Activated T-cell treated with anti-CD3 and anti-CD28 coated beads, Interleukin-2, amount 50 U/mL, for 72 hours (primary cell): ENCODE measurements around the gene CRYZL1. TPM values are rescaled to one million over a fixed set of nuclear protein-coding genes. Genes with fewer than 3 reads are reported as not detected.

Experiments
- ATAC-seq, 2 donors: fragments of 150-1000 bp; cut with Tn5 transposase; replicated peaks in 1 of 2; 2 replicates each; pipeline ENCODE4 v1.10.0; 2021; ENCODE audit warnings: moderate library complexity in 2 of 2, mild to moderate bottlenecking in 1 of 2
- DNase-seq, 2 donors: peaks; one replicate each; pipeline ENCODE4 v3.0.0; 2021 to 2022; ENCODE audit warnings: mixed read lengths in 1 of 2
- H3K27ac Mint-ChIP-seq: one replicate; pipeline ENCODE4 v1.8.0; 2022; ENCODE audit warnings: mild to moderate bottlenecking, moderate library complexity, mixed read lengths
- H3K27me3 Mint-ChIP-seq: one replicate; pipeline ENCODE4 v1.8.0; 2022; ENCODE audit warnings: low read depth, mixed read lengths
- H3K36me3 Mint-ChIP-seq, 2 donors: one replicate each; pipeline ENCODE4 v1.8.0; 2022; ENCODE audit warnings: mixed read lengths in 2 of 2, mild to moderate bottlenecking in 1 of 2; ENCODE audit not compliant: insufficient read depth in 2 of 2
- H3K4me1 Mint-ChIP-seq: one replicate; pipeline ENCODE4 v1.8.0; 2022; ENCODE audit warnings: low read depth, mixed read lengths
- H3K4me3 Mint-ChIP-seq, 2 donors: one replicate each; pipeline ENCODE4 v1.8.0; 2022; ENCODE audit warnings: mild to moderate bottlenecking in 2 of 2, mixed read lengths in 2 of 2, moderate library complexity in 2 of 2
- H3K9me3 Mint-ChIP-seq, 2 donors: one replicate each; pipeline ENCODE4 v1.8.0; 2022; ENCODE audit warnings: mixed read lengths in 2 of 2
- total RNA-seq, 2 donors: library from RNA; stranded (reverse); gene quantifications; one replicate each; pipeline ENCODE4 v1.2.3, GENCODE V29; 2022

CRYZL1 gene
- total RNA-seq, 2 donors from 2014 or later, result 42.0 to 46.4 TPM

DNA sequence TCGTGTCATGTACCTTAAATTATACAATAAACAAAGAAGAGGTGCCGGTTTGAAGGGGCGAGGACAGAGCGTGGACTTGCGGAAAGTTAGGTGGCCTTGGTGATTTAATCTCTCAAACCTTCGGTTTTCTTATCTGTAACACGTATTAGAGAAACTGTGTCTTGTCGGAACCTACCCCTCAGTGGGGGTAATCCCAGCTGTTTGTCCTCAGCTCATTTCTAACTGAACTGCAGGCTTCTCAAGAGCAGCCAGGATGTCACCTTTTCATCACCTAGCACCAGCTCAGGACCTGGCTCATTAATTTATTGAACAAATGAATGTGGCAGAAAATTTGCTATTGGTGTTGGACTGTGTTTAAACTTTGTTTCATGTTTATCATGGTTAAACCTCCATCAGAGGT, 31.9 kb upstream of the CRYZL1 start:
- DNase-seq (no peak), ATAC-seq (no peak)
- H3K9me3 Mint-ChIP-seq, result no peaks in the 10 kb centered on the region
- no peaks in the 10 kb centered on the region for H3K27me3 Mint-ChIP-seq
- H3K4me3 Mint-ChIP-seq, result no peak overlapping the region
- no peaks in the 10 kb centered on the region for H3K36me3 Mint-ChIP-seq
- H3K4me1 Mint-ChIP-seq, result peaks cover 6% of the 10 kb centered on the region
- no peak overlapping the region for H3K27ac Mint-ChIP-seq

DNA sequence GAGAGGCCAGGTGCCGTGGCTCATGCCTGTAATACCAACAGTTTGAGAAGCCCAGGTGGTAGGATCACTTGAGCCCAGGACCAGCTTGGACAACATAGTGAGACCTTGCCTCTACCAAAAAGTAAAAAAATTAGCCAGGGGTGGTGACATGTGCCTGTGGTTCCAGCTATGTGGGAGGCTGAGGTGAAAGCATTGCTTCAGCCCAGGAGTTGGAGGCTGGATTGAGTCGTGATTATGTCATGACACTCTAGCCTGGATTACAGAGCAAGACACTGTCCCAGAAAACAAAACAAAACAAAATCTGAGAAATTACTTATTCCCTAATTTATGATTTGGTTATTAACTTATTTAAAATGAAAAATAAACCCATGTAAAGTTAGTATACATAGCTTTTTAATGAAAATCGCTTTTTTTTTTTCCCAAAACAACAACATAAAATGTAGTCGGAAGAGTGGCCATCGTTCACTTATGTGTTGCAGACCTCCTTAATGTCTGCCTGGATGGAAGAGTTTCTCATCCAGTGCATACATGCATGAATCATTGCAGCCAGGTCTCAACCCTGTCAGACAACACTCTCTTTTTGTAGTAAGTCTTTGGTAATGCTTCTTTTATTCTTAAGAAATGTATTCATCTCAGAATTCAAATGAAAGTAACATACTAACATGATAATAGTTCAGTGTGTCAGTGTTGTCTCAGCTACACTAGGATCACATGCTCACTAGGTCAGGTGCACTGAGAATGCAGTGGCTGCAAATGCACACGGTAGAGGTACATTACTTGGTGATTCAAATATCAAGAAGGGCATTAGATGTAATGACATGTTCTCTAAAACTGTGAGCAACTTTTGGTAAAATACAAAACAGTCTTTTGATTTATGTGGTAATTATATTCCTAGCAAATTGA, 28.8 kb upstream of the CRYZL1 start:
- Mint-ChIP-seq H3K36me3 (no peaks in the 10 kb centered on the region), H3K4me1 (peaks cover 6% of the 10 kb centered on the region), H3K4me3 (no peak overlapping the region), H3K27me3 (no peaks in the 10 kb centered on the region), H3K9me3 (no peaks in the 10 kb centered on the region), H3K27ac (no peak overlapping the region)
- no peak for ATAC-seq
- no peak for DNase-seq

DNA sequence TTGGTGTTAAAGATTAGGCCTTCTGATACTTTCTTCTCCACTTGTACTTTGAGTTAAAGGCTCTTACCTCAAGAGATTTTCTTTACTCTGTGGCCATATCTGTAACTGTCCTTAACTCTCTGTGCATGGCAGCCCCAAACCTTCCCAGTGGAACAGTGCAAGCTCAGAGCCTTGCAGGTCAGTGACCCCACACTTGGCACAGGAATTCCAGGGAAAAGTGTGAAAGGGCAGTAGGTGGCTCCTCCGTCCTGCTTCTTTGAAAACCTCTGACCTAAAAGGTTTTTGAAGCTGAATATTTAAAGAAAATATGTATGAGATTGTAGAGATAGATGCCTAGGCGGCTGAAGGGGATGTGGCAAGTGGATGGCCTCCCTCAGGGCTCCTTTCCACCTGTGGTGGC, 27.1 kb upstream of the CRYZL1 start:
- no peak overlapping the region for H3K4me3 Mint-ChIP-seq
- H3K36me3 Mint-ChIP-seq, result no peaks in the 10 kb centered on the region
- H3K9me3 Mint-ChIP-seq, result no peaks in the 10 kb centered on the region
- no peak for DNase-seq
- H3K4me1 Mint-ChIP-seq, result peaks cover 6% of the 10 kb centered on the region
- no peak for ATAC-seq
- no peak overlapping the region for H3K27ac Mint-ChIP-seq
- H3K27me3 Mint-ChIP-seq, result no peaks in the 10 kb centered on the region

GRCh38 chr21:33668180-33668579, 26.6 kb upstream of the CRYZL1 start:
- Mint-ChIP-seq H3K4me1 (peaks cover 6% of the 10 kb centered on the region), H3K4me3 (no peak overlapping the region), H3K27me3 (no peaks in the 10 kb centered on the region), H3K9me3 (no peaks in the 10 kb centered on the region), H3K27ac (no peak overlapping the region), H3K36me3 (no peaks in the 10 kb centered on the region)
- ATAC-seq (no peak), DNase-seq (no peak)

GRCh38 chr21:33667636-33668035, 26.1 kb upstream of the CRYZL1 start:
- no peak overlapping the region for H3K27ac Mint-ChIP-seq
- no peak for ATAC-seq
- H3K36me3 Mint-ChIP-seq, result no peaks in the 10 kb centered on the region

GRCh38 chr21:33666153-33666552, 24.6 kb upstream of the CRYZL1 start:
- ATAC-seq, result no peak

More at GRCh38 chr21:33667636-33668035, 26.1 kb upstream of the CRYZL1 start:
- H3K4me3 Mint-ChIP-seq, result no peak overlapping the region
- H3K27me3 Mint-ChIP-seq, result no peaks in the 10 kb centered on the region
- DNase-seq, result no peak
- H3K9me3 Mint-ChIP-seq, result no peaks in the 10 kb centered on the region
- peaks cover 6% of the 10 kb centered on the region for H3K4me1 Mint-ChIP-seq

GRCh38 chr21:33664135-33664534, 22.6 kb upstream of the CRYZL1 start:
- ATAC-seq (no peak), DNase-seq (no peak)
- H3K27ac Mint-ChIP-seq, result no peak overlapping the region
- no peaks in the 10 kb centered on the region for H3K36me3 Mint-ChIP-seq
- H3K4me3 Mint-ChIP-seq, result no peak overlapping the region
- peaks cover 0 to 4% of the 10 kb centered on the region in 2 donors for H3K9me3 Mint-ChIP-seq
- peaks cover 1% of the 10 kb centered on the region for H3K27me3 Mint-ChIP-seq
- no peaks in the 10 kb centered on the region for H3K4me1 Mint-ChIP-seq

More at GRCh38 chr21:33666153-33666552, 24.6 kb upstream of the CRYZL1 start:
- H3K9me3 Mint-ChIP-seq, result peaks cover 0 to 4% of the 10 kb centered on the region in 2 donors
- no peaks in the 10 kb centered on the region for H3K27me3 Mint-ChIP-seq
- no peak overlapping the region for H3K4me3 Mint-ChIP-seq
- H3K27ac Mint-ChIP-seq, result no peak overlapping the region
- DNase-seq, result no peak
- H3K4me1 Mint-ChIP-seq, result peaks cover 6% of the 10 kb centered on the region
- H3K36me3 Mint-ChIP-seq, result no peaks in the 10 kb centered on the region

DNA sequence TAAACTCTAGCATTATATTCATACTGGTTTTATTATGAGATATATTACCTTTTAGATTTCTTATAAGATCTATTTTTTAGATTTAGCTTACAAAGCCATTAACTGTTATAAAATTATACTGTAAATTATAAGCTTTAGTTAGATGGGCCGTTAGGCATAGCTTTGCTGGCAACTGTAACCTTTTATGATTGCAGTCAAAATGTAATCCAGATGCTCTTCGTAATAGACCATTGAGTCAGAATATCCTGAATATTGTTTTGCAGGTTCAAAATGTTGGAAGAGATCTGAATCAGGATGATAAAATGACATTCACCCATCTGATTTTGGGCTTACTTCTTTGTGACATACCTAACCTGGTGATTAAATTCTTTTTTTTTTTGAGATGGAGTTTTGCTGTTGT, 21.7 kb upstream of the CRYZL1 start:
- Mint-ChIP-seq H3K27ac (no peak overlapping the region), H3K36me3 (no peaks in the 10 kb centered on the region), H3K4me1 (no peaks in the 10 kb centered on the region), H3K27me3 (peaks cover 8% of the 10 kb centered on the region), H3K9me3 (peaks cover 0 to 4% of the 10 kb centered on the region in 2 donors), H3K4me3 (no peak overlapping the region)
- ATAC-seq (no peak), DNase-seq (no peak)

GRCh38 chr21:33662046-33662445, 20.5 kb upstream of the CRYZL1 start:
- no peak for DNase-seq
- no peaks in the 10 kb centered on the region for H3K36me3 Mint-ChIP-seq
- peaks cover 0 to 4% of the 10 kb centered on the region in 2 donors for H3K9me3 Mint-ChIP-seq
- ATAC-seq, result no peak
- no peak overlapping the region for H3K27ac Mint-ChIP-seq
- H3K27me3 Mint-ChIP-seq, result peaks cover 8% of the 10 kb centered on the region
- no peak overlapping the region for H3K4me3 Mint-ChIP-seq
- no peaks in the 10 kb centered on the region for H3K4me1 Mint-ChIP-seq

DNA sequence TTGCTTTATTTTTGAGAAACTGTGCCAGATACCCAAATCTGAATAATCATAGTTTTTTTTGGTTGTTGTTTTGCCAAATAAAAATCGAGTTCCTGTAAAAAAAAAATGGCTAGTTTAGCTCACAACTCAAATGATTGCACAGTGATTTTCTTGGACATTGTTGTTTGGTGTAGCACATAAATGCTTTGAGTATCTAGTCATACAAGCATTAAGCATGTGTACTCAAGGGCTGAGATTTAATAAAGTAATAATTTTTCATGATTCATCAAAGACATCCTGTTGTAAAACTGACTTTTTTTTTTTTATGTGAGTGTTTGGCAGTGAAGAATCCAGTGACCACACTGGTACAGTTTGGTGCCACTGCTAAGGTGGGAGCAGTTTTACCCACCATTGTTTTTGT, 19.6 kb upstream of the CRYZL1 start:
- Mint-ChIP-seq H3K4me1 (no peaks in the 10 kb centered on the region), H3K27ac (no peak overlapping the region), H3K9me3 (peaks cover 0 to 4% of the 10 kb centered on the region in 2 donors), H3K4me3 (no peak overlapping the region), H3K27me3 (peaks cover 8% of the 10 kb centered on the region), H3K36me3 (no peaks in the 10 kb centered on the region)
- ATAC-seq (no peak), DNase-seq (no peak)

- Mint-ChIP-seq H3K36me3 (no peaks in the 10 kb centered on the region), H3K4me3 (no peak overlapping the region), H3K27me3 (peaks cover 8% of the 10 kb centered on the region), H3K27ac (no peak overlapping the region), H3K9me3 (peaks cover 0 to 4% of the 10 kb centered on the region in 2 donors), H3K4me1 (peaks cover 6% of the 10 kb centered on the region)
- no peak for DNase-seq
- ATAC-seq, result no peak
Measured at GRCh38 chr21:33660406-33660805, 18.9 kb upstream of the CRYZL1 start.

- peaks cover 6% of the 10 kb centered on the region for H3K4me1 Mint-ChIP-seq
Measured at GRCh38 chr21:33659568-33659949, 18.0 kb upstream of the CRYZL1 start.

DNA sequence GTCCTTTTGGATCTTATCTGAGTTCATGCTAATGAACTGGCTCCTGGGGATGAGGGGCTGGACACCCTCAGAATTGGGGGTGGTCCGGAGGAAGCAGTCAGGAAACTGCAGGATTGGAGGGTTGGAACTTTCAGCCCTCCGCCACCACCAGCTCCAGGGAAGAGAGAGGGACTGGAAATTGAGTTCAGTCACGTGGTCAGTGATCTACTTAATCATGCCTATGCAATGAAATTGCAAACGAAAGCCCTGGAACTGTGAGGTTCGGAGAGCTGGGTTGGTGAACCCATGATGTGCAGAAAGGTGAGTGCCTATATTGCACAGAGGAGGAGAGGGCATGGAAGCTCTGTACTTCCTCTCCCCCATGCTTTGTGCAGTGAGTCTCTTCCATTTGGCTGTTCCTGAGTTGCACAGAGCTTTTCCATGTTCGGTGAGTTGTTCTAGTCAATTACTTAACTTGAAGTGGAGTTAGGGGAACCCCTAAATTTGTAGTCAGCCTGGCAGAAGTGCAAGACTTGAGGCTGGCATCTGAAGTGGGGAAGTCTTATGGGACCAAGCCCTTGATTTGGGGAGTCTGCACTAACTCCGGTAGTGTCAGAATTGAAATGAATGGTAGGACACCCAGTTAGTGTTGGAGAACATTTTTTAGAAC, 17.5 kb upstream of the CRYZL1 start:
- H3K36me3 Mint-ChIP-seq, result no peaks in the 10 kb centered on the region
- peaks cover 6% of the 10 kb centered on the region for H3K4me1 Mint-ChIP-seq
- DNase-seq (no peak), ATAC-seq (no peak)
- H3K9me3 Mint-ChIP-seq, result peaks cover 0 to 4% of the 10 kb centered on the region in 2 donors
- no peak overlapping the region for H3K27ac Mint-ChIP-seq
- H3K4me3 Mint-ChIP-seq, result no peak overlapping the region
- H3K27me3 Mint-ChIP-seq, result peaks cover 8% of the 10 kb centered on the region

More at GRCh38 chr21:33659568-33659949, 18.0 kb upstream of the CRYZL1 start:
- no peak for DNase-seq
- no peak for ATAC-seq
- H3K36me3 Mint-ChIP-seq, result no peaks in the 10 kb centered on the region
- no peak overlapping the region for H3K4me3 Mint-ChIP-seq
- no peak overlapping the region for H3K27ac Mint-ChIP-seq
- peaks cover 8% of the 10 kb centered on the region for H3K27me3 Mint-ChIP-seq
- H3K9me3 Mint-ChIP-seq, result peaks cover 0 to 4% of the 10 kb centered on the region in 2 donors
